GM21360 (cell line): ENCODE results near the gene MRPL27.
"Not testable (repeated sequence)": the region's sequence is repeated elsewhere in the genome, so short reads cannot be mapped to it uniquely, and the experiment has no call there.

Experiments
- ATAC-seq: cut with Tn5 transposase; IDR thresholded peaks from one replicate; pipeline ENCODE4 v1.9.1; 2021; ENCODE audit warnings: mild to moderate bottlenecking, moderate library complexity; ENCODE audit not compliant: unreplicated experiment

MRPL27 gene

GRCh38 chr17:50372758-50373556 is at the start of gene MRPL27, which contains the start of gene EME1:
Gene MRPL27, minus strand, starts transcription at chr17:50373184. Its CDS starts 14 bp downstream, at chr17:50373170.
Gene EME1, plus strand, starts transcription at chr17:50373229. Its CDS starts 1,980 bp downstream, at chr17:50375209.
- peak; percentile 82 for ATAC-seq

GRCh38 chr17:50422738-50423137 is 49.8 kb upstream of the MRPL27 start:
- ATAC-seq: no peak

DNA sequence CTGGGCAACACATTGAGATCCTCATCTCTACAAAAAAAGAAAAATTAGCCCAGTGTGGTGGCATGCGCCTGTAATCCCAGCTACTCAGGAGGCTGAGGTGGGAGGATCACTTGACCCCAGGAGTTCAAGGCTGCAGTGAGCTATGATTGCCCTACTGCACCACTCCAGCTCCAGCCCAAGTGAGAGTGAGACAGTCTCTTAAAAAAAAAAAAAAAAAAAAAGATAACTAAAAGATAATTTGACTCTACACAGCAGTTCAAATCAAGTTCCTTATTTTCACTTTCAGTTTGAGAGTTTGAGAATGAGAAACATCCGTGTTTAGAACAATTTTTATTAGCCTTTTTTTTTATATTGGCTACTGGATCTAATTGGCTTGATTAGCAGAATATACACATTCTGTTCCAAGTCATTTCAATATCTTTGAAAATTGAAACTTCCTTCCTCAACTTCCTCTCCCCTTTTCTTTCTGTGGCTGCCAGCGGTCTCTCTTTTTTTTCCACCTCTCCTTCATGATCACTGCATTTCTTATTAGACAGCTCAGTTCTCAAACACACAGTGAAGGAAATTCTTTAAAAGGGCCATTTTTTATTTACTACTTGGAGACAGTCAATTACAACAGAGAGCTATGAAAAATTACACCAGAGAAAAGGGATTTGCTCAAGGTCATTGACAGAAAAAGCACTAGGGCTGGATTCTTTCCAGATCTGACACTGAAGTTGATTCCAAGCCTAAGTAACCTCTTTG is 48.5 kb upstream of the MRPL27 start:
- ATAC-seq: no peak

- ATAC-seq: no peak
These were observed 47.6 kb upstream of the MRPL27 start for GRCh38 chr17:50420419-50421112.

- not testable (repeated sequence) for ATAC-seq
These were observed 46.6 kb upstream of the MRPL27 start for GRCh38 chr17:50419577-50419976.

GRCh38 chr17:50414808-50415207 is 41.8 kb upstream of the MRPL27 start:
- ATAC-seq: no peak

GRCh38 chr17:50412188-50412732 is 39.3 kb upstream of the MRPL27 start:
- no peak for ATAC-seq

- no peak for ATAC-seq
These were observed 34.9 kb upstream of the MRPL27 start for GRCh38 chr17:50407921-50408320.

GRCh38 chr17:50406578-50406977 is 33.6 kb upstream of the MRPL27 start:
- no peak for ATAC-seq

DNA sequence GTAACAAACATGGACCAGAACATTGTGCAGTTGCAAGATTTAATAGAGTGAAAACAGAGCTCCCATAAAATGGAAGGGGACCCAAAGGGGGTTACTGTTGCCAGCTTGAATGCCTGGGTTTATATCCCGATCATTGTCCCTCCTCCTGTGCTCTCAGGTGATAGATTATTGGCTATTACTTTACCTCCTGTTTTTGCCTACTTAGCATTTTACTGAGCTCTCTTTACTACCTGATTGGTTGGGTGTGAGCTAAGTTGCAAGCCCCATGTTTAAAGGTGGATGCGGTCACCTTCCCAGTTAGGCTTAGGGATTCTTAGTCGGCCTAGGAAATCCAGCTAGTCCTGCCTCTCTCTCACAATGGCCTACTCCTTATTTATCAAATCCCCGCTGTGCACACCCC is 32.4 kb upstream of the MRPL27 start:
- not testable (repeated sequence) for ATAC-seq

- not testable (repeated sequence) for ATAC-seq
These were observed 26.6 kb upstream of the MRPL27 start for GRCh38 chr17:50399591-50399990.

- ATAC-seq: not testable (repeated sequence)
These were observed 25.7 kb upstream of the MRPL27 start for GRCh38 chr17:50398672-50399071.

GRCh38 chr17:50397919-50398285 is 24.9 kb upstream of the MRPL27 start:
- ATAC-seq: no peak

- peak; percentile 96 for ATAC-seq
These were observed 24.3 kb upstream of the MRPL27 start, which contains the start of gene LRRC59 for GRCh38 chr17:50397111-50397918. Gene LRRC59, minus strand, starts transcription at chr17:50397523. Its CDS starts 206 bp downstream, at chr17:50397317.

- no peak for ATAC-seq
These were observed 23.5 kb upstream of the MRPL27 start for GRCh38 chr17:50396261-50397110.

- ATAC-seq: no peak
These were observed 21.7 kb upstream of the MRPL27 start for GRCh38 chr17:50394711-50395110.

GRCh38 chr17:50393700-50394099 is 20.7 kb upstream of the MRPL27 start:
- ATAC-seq: no peak

GRCh38 chr17:50392621-50393020 is 19.6 kb upstream of the MRPL27 start:
- no peak for ATAC-seq

DNA sequence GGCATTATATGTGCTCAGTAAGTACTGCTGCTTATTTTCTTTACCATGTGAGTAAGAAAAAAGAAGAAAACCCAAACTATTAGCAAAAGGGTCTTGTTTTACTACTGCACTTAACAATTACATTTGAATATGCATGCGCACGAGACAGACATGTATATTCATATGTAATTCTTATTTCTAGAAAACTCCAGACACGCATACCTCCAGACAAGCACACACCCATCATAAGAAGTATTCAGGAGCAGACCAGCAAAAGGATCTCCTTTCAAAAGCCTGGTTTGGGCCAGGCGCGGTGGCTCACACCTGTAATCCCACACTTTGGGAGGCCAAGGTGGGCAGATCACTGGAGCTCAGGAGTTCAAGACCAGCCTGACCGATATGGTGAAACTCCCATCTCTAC is 16.6 kb upstream of the MRPL27 start:
- ATAC-seq: no peak
